Fibroblast of lung (primary cell): ENCODE data around the gene SHISA9. TPM values are rescaled to one million over a fixed set of nuclear protein-coding genes. Genes with fewer than 3 reads are reported as not detected.

ENCODE experiments used
- DNase-seq, 2 donors: peaks; one replicate each; pipeline versions ENCODE4 v3.0.0 to v3.0.0-alpha.2; 2010; ENCODE audit warnings: low read depth in 2 of 2
- H2AFZ ChIP-seq: 2 replicates; pipeline ENCODE4 v1.5.1; 2012; ENCODE audit warnings: low read length, control low read depth, inconsistent platforms
- H3K27ac ChIP-seq: 2 replicates; pipeline ENCODE4 v1.5.1; 2011; ENCODE audit warnings: low read length, control low read depth; ENCODE audit not compliant: insufficient read depth
- H3K27me3 ChIP-seq: 2 replicates; pipeline ENCODE4 v1.5.1; 2011; ENCODE audit warnings: mild to moderate bottlenecking, low read length; ENCODE audit not compliant: control insufficient read depth, insufficient read depth
- H3K36me3 ChIP-seq: 2 replicates; pipeline ENCODE4 v1.5.1; 2011; ENCODE audit warnings: low read length; ENCODE audit not compliant: control insufficient read depth, insufficient read depth
- H3K4me1 ChIP-seq: 2 replicates; pipeline ENCODE4 v1.5.1; 2011; ENCODE audit warnings: low read length; ENCODE audit not compliant: control insufficient read depth, insufficient read depth; ENCODE audit errors: extremely low read depth
- H3K4me2 ChIP-seq: 2 replicates; pipeline ENCODE4 v1.5.1; 2011; ENCODE audit warnings: low read length, control low read depth; ENCODE audit not compliant: insufficient read depth; ENCODE audit errors: extremely low read depth
- H3K4me3 ChIP-seq, 4 experiments: fragments of 200-600 bp in 1 of 4; sonication (generic) in 1 of 4; replicated peaks in 1 of 4; 2 replicates each; pipeline ENCODE4 v1.5.1; 2011 to 2016; ENCODE audit warnings: low read length in 4 of 4, low read depth in 3 of 4, mild to moderate bottlenecking in 3 of 4, control low read depth in 2 of 4, inconsistent platforms in 1 of 4, mixed read lengths in 1 of 4; ENCODE audit not compliant: insufficient read depth in 1 of 4; ENCODE audit errors: control extremely low read depth in 1 of 4
- H3K79me2 ChIP-seq: 2 replicates; pipeline ENCODE4 v1.5.1; 2012; ENCODE audit warnings: mild to moderate bottlenecking, low read length, inconsistent platforms; ENCODE audit not compliant: control insufficient read depth, insufficient read depth
- H3K9ac ChIP-seq: 2 replicates; pipeline ENCODE4 v1.5.1; 2011; ENCODE audit warnings: mild to moderate bottlenecking, low read length, control low read depth; ENCODE audit not compliant: insufficient read depth
- H3K9me3 ChIP-seq: 2 replicates; pipeline ENCODE4 v1.5.1; 2012; ENCODE audit warnings: low read depth, low read length; ENCODE audit not compliant: control insufficient read depth, insufficient read depth
- H4K20me1 ChIP-seq: 2 replicates; pipeline ENCODE4 v1.5.1; 2011; ENCODE audit warnings: low read length; ENCODE audit not compliant: control insufficient read depth, insufficient read depth; ENCODE audit errors: extremely low read depth
- CTCF ChIP-seq, 2 donors: IDR thresholded peaks in 1 of 2; conservative IDR thresholded peaks in 1 of 2; 1 replicate in 1 of 2; 2 replicates in 1 of 2; pipeline ENCODE4 v1.5.1; 2011 to 2012; ENCODE audit warnings: low read length in 2 of 2, control low read depth in 1 of 2, inconsistent platforms in 1 of 2, low read depth in 1 of 2, mild to moderate bottlenecking in 1 of 2
- EZH2 ChIP-seq: IDR thresholded peaks from 2 replicates; pipeline ENCODE4 v1.5.1; 2012; ENCODE audit warnings: low read length, control low read depth, mild to moderate bottlenecking; ENCODE audit errors: missing control alignments
- polyA plus RNA-seq, 2 donors: library from polyadenylated mRNA; depleted of rRNA in 1 of 2; stranded (reverse) in 1 of 2; unstranded in 1 of 2; fragments of >200 nt; gene quantifications; 2 replicates each; pipeline ENCODE4 v1.2.1, GENCODE V29; 2011 to 2012; ENCODE audit warnings: missing spikeins in 1 of 2
- total RNA-seq: library from RNA; depleted of rRNA; stranded (reverse); fragments of >200 nt; gene quantifications from 2 replicates; pipeline ENCODE4 v1.2.1, GENCODE V29; 2014

Gene SHISA9
- total and polyA plus RNA-seq, 2 donors (not counting 1 experiment from before 2014, with no cell fraction given), result not detected

- Histone ChIP-seq H3K4me1 (no peaks in the 10 kb centered on the region), H3K79me2 (no peaks in the 10 kb centered on the region)
Observed at GRCh38 chr16:13150181-13150885, 248.9 kb downstream of the SHISA9 start.

GRCh38 chr16:13153696-13154095 is 252.3 kb downstream of the SHISA9 start:
- no peaks in the 10 kb centered on the region for H3K4me1 ChIP-seq
- H3K9me3 ChIP-seq, result no peaks in the 10 kb centered on the region
- TF ChIP-seq EZH2 (no peak), CTCF (conservative IDR thresholded peaks at IDR 0.05 in 1 of 2, IDR thresholded peaks at IDR 0.05 in 1 of 2; ENCODE audit: low read depth in 1 of 2, low read length in 2 of 2) (no peak)
- H2AFZ ChIP-seq, result no peak overlapping the region
- no peaks in the 10 kb centered on the region for H3K79me2 ChIP-seq
- H3K4me2 ChIP-seq, result no peak overlapping the region
- H3K36me3 ChIP-seq, result no peaks in the 10 kb centered on the region
- no peak overlapping the region for H3K4me3 ChIP-seq
- H3K27me3 ChIP-seq, result no peaks in the 10 kb centered on the region
- H3K27ac ChIP-seq, result no peak overlapping the region
- no peaks in the 10 kb centered on the region for H4K20me1 ChIP-seq
- H3K9ac ChIP-seq, result no peak overlapping the region
- no peak for DNase-seq

More at GRCh38 chr16:13150181-13150885, 248.9 kb downstream of the SHISA9 start:
- Histone ChIP-seq H3K36me3 (no peaks in the 10 kb centered on the region), H3K27ac (no peak overlapping the region), H3K9ac (no peak overlapping the region), H3K4me3 (no peak overlapping the region), H4K20me1 (no peaks in the 10 kb centered on the region), H3K9me3 (no peaks in the 10 kb centered on the region), H2AFZ (no peak overlapping the region), H3K27me3 (no peaks in the 10 kb centered on the region), H3K4me2 (no peak overlapping the region)
- DNase-seq, result no peak
- no peak for TF ChIP-seq CTCF (conservative IDR thresholded peaks at IDR 0.05 in 1 of 2, IDR thresholded peaks at IDR 0.05 in 1 of 2; ENCODE audit: low read depth in 1 of 2, low read length in 2 of 2)
- TF ChIP-seq EZH2, result no peak

GRCh38 chr16:13154799-13155198 is 253.4 kb downstream of the SHISA9 start:
- Histone ChIP-seq H3K4me1 (no peaks in the 10 kb centered on the region), H4K20me1 (no peaks in the 10 kb centered on the region), H3K4me2 (no peak overlapping the region), H3K9ac (no peak overlapping the region), H3K27ac (no peak overlapping the region), H3K9me3 (no peaks in the 10 kb centered on the region), H3K36me3 (no peaks in the 10 kb centered on the region), H3K27me3 (no peaks in the 10 kb centered on the region), H3K4me3 (no peak overlapping the region), H3K79me2 (no peaks in the 10 kb centered on the region), H2AFZ (no peak overlapping the region)
- DNase-seq, result no peak
- TF ChIP-seq EZH2 (no peak), CTCF (conservative IDR thresholded peaks at IDR 0.05 in 1 of 2, IDR thresholded peaks at IDR 0.05 in 1 of 2; ENCODE audit: low read depth in 1 of 2, low read length in 2 of 2) (no peak)
